Activated CD4-positive, alpha-beta T cell treated with anti-CD3 and anti-CD28 coated beads for 1 hour (primary cell): Measurements from ENCODE around the gene HMGN5.
A peak's percentile ranks its signal among the peaks of the same experiment; 100 is the strongest.

Experiments
- DNase-seq: peaks from one replicate; pipeline ENCODE4 v3.0.0-alpha.2; 2020

Gene HMGN5

DNA sequence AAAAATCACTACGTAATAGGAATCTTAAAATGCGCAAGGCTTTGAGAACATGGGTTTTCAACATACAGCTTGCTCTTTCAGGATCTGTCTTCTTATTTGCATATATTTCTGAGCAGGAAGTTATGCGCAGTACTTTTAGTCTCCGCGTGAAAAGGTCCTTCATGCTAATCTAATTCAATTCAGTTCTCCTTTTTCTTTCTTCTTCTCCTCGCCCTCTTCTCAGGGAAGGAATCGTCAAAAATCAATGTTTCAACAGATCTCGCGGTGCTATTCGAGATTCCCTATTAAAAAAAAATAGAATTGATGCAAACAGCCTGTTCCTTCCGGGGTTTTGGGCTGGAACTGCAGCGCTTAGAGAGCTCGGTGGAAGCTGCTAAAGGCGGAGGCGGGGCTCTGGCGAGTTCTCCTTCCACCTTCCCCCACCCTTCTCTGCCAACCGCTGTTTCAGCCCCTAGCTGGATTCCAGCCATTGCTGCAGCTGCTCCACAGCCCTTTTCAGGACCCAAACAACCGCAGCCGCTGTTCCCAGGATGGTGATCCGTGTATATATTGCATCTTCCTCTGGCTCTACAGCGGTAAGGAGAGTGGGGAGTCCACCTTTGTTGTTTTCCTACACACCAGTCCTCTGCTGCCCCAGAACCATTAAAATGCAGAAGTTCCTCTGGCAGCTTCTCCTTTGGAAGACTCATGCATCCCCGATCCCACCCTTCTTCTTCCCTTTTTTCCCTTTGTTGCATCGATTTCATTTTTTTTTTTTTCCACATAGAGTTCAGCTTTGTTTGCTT is at the start of gene HMGN5, which contains the start of gene SH3BGRL:
HMGN5 (minus strand) TSS at position 243 of the 785 bp plus-strand sequence. CDS start 80,364 bp downstream, outside the sequence.
SH3BGRL (plus strand) TSS at position 432 of the 785 bp plus-strand sequence; CDS start at position 531, 99 bp downstream.
- peak; percentile 48 for DNase-seq

DNA sequence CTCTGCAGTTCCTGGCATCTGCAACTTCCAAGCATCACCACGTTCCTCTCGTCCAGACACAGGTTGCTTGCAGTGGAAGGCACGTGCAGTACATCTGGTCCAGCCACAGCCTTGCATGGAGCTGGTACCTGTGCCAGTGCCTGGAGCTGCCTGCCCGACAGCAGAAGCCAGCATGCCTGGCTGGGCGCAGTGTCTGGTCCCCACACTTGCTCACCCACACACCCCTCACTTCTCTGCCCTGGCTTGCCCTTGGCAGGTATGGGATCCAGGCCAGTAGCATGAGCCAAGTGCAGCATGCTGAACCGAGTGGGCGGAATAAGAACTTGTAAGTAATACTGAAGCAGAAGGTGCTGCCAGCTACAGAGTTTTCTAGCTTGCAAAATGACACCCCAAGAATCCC is 40.0 kb upstream of the HMGN5 start:
- DNase-seq = no peak

GRCh38 chrX:81240701-81241331 is 39.1 kb upstream of the HMGN5 start:
- no peak for DNase-seq

DNA sequence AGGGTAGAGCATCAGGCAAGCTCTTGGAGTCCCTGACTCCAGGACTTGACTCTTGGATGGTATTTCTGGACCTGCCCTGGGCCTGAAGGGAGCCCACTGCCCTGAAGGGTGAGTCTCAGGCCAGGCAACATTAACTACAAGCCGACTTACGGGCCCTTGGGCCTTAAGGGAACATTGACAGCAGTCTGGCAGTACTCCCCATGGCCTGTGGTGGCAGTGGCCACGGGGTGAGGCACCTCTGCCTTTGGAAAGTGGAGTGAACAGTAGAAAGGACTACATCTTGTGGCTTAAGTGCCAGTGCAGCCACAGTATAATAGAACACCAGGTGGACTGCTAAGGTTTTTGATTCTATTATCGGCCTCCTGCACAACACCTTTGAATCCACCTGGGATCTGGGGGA is 36.5 kb upstream of the HMGN5 start:
- DNase-seq = no peak

GRCh38 chrX:81237516-81237915 is 35.8 kb upstream of the HMGN5 start:
- DNase-seq = no peak

- DNase-seq = no peak
Observed at GRCh38 chrX:81232218-81232617, 30.5 kb upstream of the HMGN5 start.

DNA sequence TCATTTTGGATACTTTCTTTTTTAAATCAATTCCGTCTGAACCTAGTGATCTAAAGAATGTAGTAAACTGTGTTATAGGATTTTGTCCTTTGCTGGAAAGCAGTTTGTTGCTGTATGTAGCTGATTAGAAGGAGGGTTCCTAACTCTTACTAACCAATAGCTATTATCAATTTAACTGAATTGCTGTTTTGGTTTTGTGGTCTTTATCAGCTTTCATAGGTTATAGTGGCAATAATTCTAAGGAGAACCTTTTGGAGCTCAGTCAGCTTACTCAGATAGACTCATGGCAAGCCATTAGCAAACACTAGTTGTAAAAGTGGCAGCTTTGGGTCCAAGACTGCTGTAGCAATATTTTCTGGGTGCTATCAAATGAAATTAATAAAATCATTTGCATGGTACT is 29.8 kb upstream of the HMGN5 start:
- DNase-seq = no peak

- no peak for DNase-seq
Observed at GRCh38 chrX:81229901-81230300, 28.2 kb upstream of the HMGN5 start.

DNA sequence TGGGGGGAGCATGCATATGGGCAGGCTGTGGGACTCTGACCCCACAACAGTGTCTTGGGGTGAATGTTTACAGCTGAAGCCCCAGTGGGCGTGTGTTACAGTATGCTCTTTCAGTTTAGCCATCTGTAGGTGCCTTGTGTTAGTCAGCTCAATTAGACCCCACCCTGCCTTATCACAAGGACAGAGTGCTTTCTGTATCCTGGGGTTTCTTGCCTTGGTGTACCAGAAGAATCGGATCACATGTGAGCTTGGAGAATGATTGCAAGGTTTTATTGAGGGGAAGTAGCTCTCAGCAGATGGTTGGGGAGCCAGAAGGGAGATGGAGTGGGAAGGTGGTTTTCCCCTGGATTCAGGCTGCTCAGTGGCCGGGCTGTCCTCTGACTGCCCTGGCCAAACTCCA is 27.5 kb upstream of the HMGN5 start:
- DNase-seq = no peak

GRCh38 chrX:81215685-81216084 is 14.0 kb upstream of the HMGN5 start:
- no peak for DNase-seq

GRCh38 chrX:81208916-81209315 is 7.2 kb upstream of the HMGN5 start:
- DNase-seq = no peak

DNA sequence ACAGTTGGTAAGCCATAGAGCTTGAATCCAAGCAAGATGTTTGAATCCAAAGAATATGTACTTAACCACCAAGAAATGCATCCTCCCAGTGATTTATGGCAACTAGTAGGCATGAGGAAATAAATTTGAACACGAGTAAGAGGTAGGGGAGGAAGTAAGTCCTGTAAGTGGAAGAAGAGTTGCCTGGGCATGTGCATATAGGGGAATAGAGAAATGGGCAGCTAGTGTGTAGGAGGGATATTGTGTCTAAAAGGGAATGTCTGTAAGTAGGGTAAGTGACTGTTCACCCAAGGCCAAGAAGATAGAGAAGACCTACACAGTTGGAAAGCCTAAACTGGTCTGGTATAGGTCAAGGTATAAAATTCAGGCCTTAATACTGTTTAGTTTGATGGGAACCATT is 4.8 kb upstream of the HMGN5 start:
- no peak for DNase-seq

DNA sequence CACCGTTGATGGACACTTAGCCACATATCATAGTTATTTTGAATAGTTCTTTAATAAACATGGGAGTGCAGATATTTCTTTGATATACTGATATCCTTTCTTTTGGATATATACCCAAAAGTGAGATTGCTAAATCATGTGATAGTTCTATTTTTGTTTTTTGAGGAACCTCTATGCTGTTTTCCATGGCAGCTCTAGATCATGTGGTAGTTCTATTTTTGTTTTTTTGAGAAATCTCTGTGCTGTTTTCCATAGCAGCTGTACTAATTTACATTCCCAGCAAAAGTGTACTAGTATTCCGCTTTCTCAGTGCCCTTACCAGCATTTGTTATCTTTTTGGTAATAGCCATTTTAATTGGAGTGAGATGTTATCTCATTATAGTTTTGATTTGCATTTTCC is 3.8 kb upstream of the HMGN5 start:
- DNase-seq = no peak

DNA sequence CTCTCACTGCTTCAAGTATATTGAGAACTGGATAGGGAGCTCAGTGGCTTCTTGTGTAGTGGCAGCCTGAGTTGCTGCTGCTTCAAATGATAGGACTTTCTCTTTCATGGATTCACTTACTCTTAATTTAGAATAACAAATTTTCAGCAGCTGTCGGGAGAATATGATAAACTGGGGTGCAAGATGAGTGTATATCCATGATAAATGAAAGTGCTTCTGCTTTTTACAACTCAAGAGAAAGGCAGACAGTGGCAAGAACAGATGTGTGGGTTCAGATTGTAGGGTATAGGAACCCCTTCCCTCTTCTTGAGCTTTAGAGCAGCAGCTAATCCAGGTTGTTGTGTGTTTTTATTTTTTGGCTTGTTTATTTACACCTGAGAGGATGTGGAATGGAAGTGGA is 1.2 kb upstream of the HMGN5 start:
- DNase-seq = no peak

DNA sequence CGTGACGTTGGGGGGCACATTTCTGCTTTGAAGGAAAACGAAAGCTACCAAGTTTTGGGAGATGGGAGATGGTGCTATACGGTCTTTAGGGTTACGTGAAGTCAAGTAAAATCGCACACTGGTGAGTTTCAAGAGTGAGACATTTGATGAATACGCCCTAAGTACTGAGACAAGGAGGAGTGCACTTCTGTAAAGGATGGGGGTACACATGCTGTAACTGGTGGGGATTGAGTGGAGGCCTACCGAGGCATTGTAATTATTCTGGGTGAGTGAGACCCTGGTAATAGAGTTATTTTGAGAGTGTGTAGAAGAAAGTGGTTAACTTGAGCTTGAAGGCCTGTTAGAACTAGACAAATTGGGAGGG is 725 bp upstream of the HMGN5 start:
- DNase-seq = no peak

GRCh38 chrX:81201071-81201470 is 642 bp downstream of the HMGN5 start:
- DNase-seq = no peak

- DNase-seq = peak; percentile 19
Observed at GRCh38 chrX:81195712-81196111, 6.0 kb downstream of the HMGN5 start.

DNA sequence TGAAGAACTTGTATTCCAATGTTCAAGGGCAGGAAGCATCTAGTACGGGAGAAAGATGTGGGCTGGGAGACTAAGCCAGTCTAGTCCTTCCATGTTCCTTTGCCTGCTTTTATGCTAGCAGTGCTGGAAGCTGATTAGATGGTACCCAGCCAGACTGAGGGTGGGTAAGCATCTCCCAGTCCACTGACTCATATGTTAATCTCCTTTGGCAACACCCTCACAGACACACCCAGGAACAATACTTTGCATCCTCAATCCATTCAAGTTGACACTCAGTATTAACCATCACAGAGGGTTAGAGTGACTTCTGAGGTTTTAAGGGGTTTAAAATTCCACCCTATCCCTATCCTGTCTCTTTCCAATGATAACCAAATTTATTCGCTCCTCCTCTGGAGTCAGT is 6.5 kb downstream of the HMGN5 start:
- no peak for DNase-seq

DNA sequence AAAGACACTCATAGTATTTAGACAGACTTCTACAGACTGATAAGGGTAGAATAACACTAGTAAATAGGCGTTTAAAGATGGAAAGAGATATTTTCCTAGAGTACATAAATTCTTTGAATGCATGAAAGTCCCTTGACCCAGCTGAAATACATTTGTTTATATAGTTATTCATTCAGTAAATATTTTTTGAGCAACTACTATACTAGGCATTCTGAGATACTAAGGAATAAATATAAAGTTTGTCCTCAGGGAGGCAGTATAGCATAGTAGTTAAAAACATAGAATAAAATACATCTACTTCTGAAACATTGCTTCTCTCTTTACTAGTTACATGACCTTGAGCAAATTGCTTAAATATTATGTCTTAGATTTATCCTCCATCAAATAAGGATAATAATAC is 27.4 kb downstream of the HMGN5 start:
- no peak for DNase-seq

- no peak for DNase-seq
Observed at GRCh38 chrX:81168391-81168790, 33.3 kb downstream of the HMGN5 start.

DNA sequence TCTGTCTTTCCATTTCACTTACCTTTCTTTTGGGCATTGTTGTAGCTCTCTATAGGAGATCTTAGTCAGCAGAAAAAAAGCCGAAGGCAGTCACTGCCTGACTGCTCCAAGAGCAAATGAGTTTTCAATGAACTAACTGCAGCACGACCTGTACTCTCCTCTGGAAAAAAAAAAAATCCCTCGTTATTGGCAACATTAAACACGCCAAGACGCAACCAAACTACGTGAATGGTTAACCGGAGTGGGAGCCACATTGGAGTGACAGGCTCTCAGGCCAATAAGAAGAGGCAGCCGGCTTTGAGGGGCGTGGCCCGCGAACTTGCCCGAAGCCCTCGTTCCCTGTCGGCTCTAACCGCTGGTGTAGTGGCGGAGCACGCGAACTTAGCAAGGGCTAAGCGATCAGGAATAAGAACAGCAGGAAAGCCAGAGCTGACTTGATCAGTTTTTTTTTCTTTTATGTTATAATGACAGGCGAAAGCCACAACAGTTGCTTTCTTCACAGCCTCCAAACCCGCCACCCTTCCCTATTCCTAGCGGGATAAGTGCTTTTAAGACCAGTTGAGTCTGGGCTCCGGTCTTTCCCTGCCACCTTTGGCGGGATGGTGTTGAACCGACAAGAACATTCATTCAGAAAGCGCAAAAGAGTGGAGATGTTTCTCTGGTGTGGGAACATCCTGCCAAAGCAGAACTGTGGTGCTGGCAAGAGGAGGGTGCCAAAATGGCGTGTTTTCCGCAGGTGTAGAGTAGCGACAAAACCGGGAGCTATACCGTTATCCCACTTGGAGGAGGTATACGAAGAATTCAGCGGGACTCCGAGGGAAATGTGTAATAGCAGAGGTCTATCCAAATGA is 80.0 kb downstream of the HMGN5 start:
- DNase-seq = peak; percentile 77

DNA sequence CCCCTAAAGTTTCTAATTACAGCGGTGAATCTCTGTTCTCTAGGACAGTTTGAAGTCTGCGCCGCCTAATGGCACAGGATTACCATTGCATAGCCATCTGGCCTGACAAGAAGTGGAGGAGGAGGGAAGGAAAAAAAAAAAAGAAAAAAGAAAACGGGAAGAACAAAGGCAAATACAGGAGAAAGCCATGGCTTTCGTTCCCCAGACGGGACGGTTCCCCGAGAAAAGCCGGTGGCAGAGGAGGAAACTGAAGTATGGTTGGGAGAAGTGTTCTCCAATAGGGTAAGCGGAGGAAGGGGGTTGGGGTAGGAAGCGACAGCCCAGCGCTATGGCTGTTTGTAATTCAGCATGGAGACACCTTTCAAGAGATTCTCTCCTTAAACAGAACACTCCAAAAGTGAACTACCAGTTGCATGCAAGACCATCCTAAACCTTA is 80.8 kb downstream of the HMGN5 start:
- no peak for DNase-seq

- no peak for DNase-seq
Observed at GRCh38 chrX:81120258-81120935, 81.3 kb downstream of the HMGN5 start.
